Heart left ventricle (tissue), 13 donors: ENCODE data around the gene CCNT1.

Experiments
- POLR2A ChIP-seq, 2 donors: fragments of 450-650 bp; IDR thresholded peaks; one replicate each; pipeline ENCODE4 v1.6.1; 2017; ENCODE audit warnings: antibody characterized with exemption in 2 of 2, mild to moderate bottlenecking in 2 of 2, moderate library complexity in 2 of 2
- TF ChIP-seq, protein P1 (sequence below), 12 donors: fragments of 200-600 bp; sonication (generic) in 4 of 12; IDR thresholded peaks; one replicate each; pipeline versions ENCODE4 v1.5.0 to v1.8.0; 2018 to 2022; ENCODE audit warnings: antibody characterized with exemption in 12 of 12, mild to moderate bottlenecking in 5 of 12
- donor health status: ischemic (EF 13 %, LVEDD 7.1; RV severe dilation, severe dysfunction).
- donor health status: DM: no; HTN: yes; CAD: no.
- donor health status: DM: no; HTN: no; CAD: no.
- donor health status: ischemic (EF 25% LVEDD 6.9; RV normal size, moderate dysfunction).
- donor health status: ischemic (EF 25% LVEDD 5.7; RV mildly dilated, moderate dysfunction).
- donor health status: ischemic (EF 35%, LVEDD 5.7; RV mildly dilated, moderate dysfunction).
- donor health status: nonischemic (EF 11% LVEDD 7.7; RV severe dilation, severe dysfunction).
- donor health status: DM: yes; HTN: yes; CAD: no.
- donor health status: PGD.
- donor health status: ischemic (EF 29% LVEDD 5.4; RV normal size, mild dysfunction).
- donor health status: nonischemic (EF 23%, LVEDD 6.1; RV moderate dilation, normal function).

DNA sequence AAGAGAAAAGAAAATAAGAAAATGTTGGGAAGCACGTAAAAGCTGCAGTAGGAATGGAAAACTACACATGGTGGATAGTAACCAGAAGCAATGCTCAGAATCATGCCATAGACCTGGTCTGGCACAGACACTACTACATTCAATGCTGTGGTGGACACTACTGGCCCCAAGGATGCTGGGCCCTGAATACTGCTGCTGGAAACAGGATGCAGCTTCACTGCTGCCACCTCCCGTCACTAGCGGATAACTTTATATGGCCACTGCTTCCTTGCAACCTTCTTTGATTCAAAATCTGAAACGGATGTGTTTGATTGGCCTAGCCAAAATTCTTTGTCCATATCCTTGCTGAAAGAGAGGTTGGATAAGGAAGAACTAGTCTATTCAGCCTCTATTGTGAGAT is 41.7 kb upstream of the CCNT1 start:
- TF ChIP-seq, protein P1, sequence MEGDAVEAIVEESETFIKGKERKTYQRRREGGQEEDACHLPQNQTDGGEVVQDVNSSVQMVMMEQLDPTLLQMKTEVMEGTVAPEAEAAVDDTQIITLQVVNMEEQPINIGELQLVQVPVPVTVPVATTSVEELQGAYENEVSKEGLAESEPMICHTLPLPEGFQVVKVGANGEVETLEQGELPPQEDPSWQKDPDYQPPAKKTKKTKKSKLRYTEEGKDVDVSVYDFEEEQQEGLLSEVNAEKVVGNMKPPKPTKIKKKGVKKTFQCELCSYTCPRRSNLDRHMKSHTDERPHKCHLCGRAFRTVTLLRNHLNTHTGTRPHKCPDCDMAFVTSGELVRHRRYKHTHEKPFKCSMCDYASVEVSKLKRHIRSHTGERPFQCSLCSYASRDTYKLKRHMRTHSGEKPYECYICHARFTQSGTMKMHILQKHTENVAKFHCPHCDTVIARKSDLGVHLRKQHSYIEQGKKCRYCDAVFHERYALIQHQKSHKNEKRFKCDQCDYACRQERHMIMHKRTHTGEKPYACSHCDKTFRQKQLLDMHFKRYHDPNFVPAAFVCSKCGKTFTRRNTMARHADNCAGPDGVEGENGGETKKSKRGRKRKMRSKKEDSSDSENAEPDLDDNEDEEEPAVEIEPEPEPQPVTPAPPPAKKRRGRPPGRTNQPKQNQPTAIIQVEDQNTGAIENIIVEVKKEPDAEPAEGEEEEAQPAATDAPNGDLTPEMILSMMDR (IDR thresholded peaks at IDR 0.05), result peak in 1 of 12 donors; percentile 18
- TF ChIP-seq POLR2A (IDR thresholded peaks at IDR 0.05), result no peak
